GM19023 (cell line): ENCODE results near the gene MDM4.
A peak's percentile ranks its signal among the peaks of the same experiment; 100 is the strongest.
"Not testable (repeated sequence)": the region's sequence is repeated elsewhere in the genome, so short reads cannot be mapped to it uniquely, and the experiment has no call there.

Experiments used
- ATAC-seq: cut with Tn5 transposase; IDR thresholded peaks from one replicate; pipeline ENCODE4 v1.9.1; 2021; ENCODE audit warnings: mild to moderate bottlenecking, moderate library complexity; ENCODE audit not compliant: unreplicated experiment

Gene MDM4, protein sequence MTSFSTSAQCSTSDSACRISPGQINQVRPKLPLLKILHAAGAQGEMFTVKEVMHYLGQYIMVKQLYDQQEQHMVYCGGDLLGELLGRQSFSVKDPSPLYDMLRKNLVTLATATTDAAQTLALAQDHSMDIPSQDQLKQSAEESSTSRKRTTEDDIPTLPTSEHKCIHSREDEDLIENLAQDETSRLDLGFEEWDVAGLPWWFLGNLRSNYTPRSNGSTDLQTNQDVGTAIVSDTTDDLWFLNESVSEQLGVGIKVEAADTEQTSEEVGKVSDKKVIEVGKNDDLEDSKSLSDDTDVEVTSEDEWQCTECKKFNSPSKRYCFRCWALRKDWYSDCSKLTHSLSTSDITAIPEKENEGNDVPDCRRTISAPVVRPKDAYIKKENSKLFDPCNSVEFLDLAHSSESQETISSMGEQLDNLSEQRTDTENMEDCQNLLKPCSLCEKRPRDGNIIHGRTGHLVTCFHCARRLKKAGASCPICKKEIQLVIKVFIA

DNA sequence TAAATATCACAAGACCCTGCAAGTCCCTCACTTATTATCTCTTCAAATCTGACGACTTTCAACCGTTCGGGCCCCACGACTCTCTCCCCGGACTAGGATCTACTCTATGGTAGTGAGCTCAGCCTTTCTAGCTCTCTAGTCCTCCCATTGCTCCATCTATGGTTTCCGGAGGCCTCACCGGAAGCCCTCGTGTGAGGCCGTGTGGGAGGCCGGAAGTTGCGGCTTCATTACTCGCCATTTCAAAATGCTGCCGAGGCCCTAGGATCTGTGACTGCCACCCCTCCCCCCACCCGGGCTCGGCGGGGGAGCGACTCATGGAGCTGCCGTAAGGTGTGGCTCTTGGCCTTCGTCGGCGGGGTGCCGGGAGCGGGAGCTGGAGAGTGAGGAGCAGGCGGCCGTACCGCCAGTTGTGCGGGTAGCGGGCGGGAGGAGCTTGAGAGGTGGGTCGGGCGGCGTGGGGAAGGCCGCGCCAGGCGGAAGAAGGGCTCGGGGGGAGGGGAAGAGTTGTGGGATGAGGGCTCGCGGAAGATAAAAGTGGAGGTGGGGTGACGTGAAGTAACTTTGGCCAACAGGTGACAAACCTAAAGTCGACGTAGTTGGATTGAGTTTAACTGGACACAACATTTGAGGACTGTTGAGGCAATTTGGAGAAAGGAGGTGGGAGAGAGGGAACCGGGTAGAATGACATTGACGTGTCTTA, at the start of gene MDM4:
MDM4 (plus strand) TSS at position 227 of the 700 bp plus-strand sequence. CDS start 9,113 bp downstream, outside the sequence.
- ATAC-seq, result peak; percentile 85

DNA sequence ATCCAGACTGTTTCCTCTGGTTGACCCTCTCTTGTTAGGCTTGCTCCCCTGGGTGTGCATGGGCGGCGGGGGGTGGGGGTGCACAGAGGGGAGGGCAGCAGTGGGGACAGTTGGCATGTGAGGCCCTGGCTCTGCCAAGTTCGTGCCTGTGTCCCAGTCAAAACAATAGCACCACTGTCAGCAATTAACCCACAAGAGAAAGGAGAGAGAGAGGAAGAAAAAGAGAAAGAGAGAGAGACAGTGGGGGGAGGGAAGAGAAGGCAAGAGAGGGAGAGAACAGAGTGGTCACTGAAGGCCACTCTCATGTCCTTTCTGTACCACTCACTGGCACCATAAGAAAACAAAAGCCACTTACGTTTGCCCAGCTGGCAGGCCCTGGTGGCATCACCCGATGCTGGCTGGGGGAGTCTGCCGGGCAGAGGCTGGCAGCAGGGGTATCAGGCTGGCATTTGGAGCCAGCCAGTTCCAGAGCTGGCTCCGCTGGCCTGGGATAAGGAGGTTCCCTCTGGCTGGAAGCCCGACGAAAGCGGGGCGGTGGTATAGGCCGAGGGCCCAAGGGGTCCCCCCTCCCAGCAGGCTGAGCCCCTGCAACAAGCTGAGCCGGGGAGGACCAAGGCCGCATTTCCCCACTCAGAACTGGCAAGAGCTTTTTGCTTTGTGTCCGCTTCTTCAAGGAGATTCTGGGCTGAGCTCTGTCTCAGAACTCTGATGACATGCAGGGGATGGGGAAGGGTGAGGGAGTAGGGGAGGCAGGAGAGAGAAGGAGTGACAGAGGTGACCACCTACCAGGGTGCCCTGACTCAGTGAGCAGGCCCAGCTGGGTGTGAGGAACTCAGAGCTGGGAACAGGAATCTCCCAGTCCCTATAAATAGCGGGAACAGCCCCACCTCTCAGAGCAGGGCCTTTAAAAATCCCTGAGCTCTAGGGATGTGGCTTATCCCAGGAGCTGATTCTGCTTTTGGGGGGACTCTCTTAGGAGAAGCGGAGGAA, 49.5 kb upstream of the MDM4 start:
- no peak for ATAC-seq

DNA sequence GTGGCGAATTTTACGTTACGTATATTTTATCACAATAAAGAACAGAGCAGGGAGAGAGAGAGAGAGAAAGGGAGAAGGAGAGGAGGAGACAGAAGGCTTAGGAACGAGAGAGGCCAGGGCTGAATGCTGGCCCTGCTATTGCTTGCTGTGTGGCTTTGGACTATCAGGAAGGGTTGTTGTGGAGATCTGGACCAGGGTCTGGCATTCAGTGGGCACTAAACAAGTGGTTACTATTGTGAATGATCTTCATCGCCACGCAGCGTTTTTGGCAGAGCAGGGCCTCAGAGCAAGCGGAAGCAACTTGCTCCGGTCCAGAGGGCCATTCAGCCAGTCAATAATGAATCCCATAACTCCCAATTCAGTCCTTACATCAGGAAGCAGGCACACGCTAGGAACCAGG, 48.0 kb upstream of the MDM4 start:
- ATAC-seq, result no peak

DNA sequence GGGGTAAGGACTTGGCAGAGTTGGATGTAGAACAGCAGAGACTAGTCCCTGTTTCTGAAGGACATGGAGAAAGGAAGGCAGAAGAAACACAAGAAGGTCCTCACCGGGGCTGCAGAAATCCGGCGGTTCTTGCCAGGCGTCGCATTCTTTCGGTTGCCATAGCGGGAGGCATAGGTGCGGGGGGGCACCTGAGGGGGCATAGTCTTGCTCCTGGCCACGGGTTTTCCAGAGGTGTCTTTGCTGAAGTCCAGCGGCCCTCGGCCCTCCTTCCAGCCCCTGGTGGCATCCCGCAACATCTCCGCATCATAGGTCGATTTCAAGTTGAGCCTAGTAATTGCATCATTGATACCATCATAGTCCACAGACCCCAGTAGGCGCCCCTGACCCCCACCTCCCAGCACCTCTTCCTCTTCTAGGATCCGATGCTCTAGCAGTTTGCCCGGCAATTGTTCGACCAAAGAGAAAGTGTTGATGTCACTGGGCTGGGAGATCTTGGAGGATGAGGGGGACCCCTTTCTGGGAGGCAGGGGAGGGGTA, 47.4 kb upstream of the MDM4 start:
- no peak for ATAC-seq

DNA sequence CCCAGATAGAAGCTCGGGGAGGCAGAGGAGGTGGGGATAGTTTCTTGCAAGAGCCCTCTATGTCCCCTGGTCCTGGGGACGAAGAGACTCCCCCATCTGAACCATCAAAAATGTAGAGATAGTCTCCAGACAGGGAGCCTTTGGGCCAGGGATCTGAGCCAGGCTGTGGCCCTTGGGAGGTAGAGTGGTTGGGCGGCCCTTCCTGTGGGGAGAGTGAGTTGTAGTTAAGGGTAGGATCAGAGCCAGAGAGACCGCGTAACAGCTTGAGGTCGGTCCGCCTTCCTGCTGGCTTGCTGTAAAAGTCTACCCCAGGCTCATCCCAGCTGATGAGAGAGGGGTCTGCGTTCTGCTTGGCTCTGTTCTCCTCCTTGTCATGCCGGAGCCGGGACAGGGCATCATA, 46.9 kb upstream of the MDM4 start:
- ATAC-seq, result no peak

DNA sequence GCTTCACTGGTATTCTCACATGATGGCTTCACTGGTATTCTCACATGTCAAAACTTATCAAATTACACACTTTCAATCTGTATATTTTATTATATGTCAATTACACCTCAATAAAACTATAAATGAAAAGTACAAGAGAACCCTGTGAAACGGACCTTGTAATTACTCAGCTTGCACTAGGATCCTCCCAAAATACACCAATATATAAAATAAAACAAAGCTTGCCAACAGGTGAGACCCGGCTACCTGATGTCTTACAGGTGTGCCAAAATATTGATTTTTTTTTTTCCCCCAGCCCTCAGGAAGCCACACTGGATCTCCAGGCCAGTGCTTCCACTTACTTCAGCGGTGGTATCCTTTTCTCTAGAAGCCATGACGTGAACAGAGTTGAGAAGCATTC, 44.5 kb upstream of the MDM4 start:
- ATAC-seq, result no peak

DNA sequence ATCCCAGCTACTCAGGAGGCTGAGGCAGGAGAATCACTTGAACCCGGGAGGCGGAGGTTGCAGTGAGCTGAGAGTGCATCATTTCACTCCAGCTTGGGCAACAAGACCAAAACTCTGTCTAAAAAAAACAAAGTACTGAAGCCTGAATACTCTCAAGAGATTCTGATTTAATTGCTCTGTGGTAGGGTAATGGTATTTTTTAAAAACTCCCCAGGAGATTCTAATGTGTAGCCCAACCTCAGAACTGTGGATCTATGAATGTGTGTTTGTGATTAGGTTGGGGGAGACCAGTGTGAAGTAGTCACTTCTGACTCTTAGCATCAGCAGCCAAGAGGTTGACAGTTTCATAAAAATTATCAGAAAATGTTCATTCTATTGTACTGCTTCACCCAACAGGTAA, 43.5 kb upstream of the MDM4 start:
- ATAC-seq, result no peak

DNA sequence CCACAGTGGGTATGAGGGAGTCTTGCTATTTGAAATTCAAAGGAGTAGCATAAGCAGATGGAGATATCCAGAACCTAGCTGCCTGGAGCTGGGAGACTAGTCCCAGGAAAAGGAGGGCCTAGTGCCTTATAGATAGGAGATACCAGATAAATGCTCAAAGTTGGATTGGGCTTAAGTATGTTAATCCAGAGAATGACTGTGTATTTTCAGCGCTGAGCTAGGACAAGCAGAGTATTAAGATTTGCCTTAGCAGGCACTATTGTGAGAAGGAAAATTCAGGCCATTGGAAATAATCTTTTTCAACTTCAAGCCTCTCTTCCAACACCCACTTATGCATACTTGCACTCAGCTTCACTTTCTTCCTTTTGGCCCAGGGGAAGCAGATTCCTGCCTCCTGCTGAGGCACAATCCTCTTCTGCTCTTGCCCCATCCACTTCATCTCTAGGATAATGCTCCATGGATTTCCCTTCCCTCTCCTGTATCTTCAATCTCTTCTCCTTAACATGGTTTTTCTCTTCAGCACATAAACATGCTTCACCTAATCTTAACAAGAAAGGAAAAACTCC, 42.7 kb upstream of the MDM4 start:
- ATAC-seq, result no peak

DNA sequence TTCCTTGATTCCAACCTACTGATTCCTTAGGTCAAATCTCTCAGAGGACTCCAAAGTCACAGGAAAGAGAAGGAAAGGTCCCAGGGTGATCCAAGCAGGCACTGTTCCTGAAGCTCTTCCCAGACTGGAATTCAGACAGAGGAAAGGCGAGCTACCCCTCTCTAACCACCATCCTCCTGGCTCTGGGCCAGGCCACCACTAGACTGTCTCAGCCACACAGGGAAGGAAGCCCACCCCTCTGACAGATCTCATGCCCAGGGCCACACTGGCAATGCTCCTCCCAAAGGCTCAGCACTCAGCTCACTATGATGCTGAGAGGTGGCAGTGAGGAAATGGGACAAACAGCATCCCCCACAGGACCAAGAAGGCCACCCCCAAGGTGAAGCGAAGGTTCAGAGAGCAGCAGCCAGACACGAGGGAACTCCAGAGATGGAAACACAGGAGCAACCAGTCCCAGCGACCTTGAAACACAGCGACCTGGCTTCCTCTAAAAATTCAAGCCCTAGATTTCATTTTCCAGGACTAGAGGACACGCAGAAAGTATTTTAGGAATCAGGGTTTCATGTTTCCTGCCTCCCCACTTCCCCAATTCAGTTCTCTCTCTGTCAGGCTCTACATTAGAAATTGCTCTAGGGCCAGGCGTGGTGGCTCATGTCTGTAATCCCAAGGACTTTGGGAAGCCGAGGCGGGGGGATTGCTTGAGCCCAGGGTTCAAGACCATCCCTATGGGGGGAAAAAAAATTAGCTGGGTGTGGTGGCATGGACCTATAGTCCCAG, 40.4 kb upstream of the MDM4 start:
- no peak for ATAC-seq

DNA sequence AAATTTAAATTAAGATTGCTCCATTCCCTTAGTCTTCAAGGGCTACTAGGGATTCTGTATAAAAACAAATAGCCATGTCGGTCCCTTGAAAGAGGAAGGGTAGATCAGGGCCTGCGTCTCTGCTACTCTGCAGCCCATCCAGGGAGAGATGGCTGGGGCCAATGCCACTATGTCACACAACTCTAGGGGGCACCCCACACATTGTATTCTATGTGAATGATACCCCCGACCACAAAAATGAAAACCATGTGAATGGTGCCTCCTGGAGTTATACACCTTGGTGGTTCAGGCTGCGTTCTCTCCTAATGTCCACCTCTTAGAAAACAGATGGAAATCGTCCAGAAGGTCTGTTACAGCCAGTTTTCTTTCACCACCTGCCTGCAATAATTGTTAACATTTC, 39.6 kb upstream of the MDM4 start:
- ATAC-seq, result no peak

DNA sequence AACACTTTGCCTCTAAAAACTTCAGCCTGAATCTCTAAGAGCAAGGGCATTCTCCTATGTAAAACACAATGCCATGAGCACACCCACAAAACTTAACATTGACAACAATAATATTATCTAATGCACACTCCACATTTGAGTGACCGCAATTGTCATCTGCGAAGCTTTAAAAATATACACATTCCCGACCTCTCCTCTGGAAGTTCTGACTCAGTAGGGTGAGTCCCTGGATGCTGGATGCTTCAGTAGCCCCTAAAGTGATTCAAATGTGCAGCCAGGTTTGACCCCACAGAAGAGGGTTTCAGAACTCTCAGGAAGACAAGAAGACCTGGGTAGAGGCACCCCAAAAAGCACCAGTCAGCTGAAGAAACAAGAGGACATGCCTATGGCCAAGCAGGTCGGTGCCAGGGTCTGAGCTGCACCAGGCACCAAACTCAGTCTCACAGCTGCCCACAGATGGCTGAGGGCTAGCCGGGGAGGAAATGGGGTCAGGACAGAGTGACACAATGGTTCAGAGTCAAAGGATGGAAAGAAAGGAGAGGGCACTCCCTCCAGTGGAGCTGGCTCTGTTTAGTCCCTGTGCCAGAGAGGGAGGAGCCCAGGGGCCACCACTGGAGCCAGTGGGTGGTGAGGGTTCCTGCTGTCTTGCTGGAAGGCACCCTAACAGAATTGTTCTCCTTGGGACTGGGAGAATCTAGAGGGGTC, 39.0 kb upstream of the MDM4 start:
- ATAC-seq, result no peak

DNA sequence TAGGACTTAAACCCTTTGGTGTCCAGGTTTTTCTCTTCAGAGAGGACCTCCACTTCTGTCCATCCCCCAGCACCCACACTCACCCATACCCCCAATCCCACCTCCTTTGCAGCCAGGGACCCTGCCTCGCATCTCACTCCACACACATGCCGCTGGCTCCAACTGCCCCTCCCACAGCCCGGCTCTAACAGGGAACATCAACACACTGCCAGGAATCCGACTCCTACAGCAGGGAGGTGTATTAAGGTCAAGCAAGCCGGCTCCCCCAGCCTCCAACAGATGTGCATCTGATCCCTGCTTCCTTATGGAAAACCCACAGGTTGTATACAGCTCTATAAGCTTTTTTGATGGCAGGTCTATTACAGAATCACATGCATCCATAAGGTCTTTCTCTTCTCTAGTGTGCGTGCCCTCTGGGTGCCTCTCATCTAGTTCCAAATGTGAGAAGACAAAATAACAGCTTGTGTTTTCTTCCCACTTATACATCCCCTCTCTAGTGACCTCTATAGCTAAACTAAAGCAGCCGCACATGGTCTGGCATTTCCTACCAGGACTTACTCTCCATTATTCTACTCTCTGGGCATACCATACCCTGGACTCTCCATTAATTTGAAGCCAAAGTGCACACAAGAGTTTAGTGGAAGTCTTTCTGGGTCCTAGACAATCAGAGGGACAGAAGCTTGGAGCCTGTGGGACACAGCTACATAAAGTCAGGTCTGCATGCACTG, 37.9 kb upstream of the MDM4 start:
- no peak for ATAC-seq

DNA sequence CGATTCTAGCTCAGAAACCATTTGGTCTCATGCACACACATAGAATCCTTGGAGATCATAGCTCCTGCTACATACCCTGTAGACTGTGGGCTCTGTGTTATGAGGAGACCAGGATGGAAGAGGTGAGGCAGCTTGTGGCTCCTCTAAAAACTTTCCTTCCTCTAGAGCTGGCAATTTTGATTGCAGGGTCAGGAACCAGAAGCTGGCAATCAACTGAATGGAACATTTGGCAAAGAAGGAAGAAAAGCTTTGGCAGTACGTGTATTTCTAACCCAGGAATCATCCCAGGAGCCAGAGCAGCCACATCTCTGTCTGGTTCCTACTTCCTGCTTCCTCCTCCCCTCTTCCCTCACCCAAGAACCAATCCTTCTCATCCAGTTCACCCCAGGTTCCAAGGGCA, 37.3 kb upstream of the MDM4 start:
- ATAC-seq, result no peak

DNA sequence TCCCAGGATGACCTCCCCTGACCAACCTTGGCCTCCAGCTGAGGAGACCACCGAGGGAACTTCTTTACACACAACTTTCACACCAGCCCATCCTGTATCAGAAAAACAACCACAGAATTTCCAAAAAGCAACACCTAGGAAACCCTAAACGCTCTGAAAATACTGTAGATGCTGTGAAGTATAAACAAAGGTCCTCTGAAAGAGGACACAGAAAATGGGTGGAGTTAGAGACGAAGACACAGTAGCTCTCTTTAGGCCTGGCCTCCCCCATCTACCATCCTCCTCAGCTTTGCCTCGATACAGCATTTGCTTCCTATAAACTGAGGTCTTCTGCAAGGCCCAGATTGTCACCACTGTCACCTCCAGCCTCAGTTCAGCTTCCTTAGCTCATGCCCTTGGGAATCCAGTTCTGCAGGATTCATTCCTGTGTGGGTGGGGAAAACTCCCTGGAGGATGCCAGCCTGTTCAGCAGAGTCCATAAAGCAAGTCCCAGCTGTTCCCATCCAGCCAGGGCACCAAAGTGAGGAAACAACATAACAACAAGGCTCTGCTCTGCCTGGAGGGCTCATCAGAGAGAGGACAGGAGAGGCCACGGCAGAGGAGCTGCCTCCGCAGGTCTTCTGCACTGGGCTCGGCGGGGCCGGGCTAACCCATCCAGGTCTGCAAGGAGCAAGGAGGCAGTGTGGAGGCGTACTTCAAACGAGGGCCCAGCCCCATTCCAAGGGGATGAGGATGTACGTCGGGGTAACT, 36.6 kb upstream of the MDM4 start:
- ATAC-seq, result no peak

DNA sequence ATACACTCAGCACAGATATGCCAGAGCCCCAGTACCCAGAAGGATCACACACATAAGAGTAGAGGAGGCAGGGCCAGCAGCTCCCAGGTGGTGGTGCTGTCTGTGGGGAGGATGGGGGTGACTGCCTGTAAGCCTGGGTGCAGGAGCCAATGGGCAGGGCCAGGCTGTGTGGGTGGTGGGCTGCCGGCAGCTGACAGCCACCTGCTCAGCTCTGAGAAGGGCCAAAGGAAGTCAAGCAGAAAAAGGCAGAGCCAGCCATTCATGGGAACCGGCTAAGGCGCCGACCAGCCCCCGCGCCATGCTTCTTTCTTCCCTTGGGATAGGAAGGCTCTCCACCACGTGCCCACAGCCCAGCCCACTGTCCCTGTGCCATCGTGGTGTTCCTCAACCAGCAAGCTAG, 35.7 kb upstream of the MDM4 start:
- peak; percentile 77 for ATAC-seq

DNA sequence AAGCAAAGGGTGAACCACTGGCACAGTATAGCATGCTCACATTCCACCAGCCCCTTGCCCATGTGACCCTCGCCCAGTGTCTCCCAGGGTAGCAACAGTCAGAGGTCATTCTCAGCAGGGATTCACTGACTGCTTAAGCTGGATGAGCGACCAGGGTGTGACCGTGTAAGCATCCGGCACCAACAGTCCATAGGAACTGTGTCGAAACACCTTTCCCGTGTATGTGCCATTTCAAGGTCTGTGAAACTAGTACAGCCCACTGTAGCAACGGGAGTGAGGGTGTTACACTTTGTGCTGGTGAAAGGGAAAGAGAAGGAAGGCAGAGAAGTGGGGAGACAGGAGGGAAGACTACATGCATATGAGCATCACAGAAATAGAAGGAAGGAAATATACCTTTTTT, 32.4 kb upstream of the MDM4 start:
- no peak for ATAC-seq

DNA sequence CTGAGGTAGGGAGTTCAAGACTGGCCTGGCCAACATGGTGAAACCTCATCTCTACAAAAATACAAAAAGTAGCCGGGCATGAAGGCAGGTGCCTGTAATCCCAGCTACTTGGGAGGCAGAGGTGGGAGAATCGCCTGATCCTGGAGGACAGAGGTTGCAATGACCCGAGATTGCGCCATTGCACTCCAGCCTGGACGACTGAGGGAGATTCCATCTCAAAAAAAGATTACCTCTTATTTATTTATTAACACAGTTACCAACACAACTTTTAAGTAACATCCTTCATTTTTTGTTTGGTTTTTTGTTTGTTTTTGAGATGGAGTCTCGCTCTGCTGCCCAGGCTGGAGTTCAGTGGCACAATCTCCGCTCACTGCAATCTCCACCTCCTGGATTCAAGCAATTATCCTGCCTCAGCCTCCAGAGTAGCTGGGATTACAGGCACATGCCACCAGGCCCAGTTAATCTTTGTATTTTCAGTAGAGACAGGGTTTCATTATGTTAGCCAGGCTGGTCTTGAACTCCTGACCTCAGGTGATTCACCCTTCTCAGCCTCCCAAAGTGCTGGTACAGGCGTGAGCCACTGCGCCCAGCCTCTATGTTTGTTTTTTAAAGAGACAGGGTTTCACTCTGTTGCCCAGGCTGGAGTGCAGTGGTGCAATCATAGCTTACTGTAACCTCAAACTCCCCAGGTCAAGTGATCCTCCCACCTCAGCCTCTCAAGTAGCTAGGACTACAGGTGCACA, 29.5 kb upstream of the MDM4 start:
- not testable (repeated sequence) for ATAC-seq
